ENCODE results near the gene KNSTRN. TPM values are rescaled to one million over a fixed set of nuclear protein-coding genes. Genes with fewer than 3 reads are reported as not detected.

Gene KNSTRN
- total and polyA plus RNA-seq, 2 of the 8 experiments (the other 6 are each of a cell fraction or from before 2014, with no cell fraction given): 25.1 to 79.4 TPM

GRCh38 chr15:40344631-40345120 lies 37.8 kb upstream of the KNSTRN start (continued):
- TF ChIP-seq E2F6 (IDR thresholded peaks at IDR 0.05) (no peak), KDM5A (IDR thresholded peaks at IDR 0.05; ENCODE audit: low read length) (no peak), HDAC2 (IDR thresholded peaks at IDR 0.05; ENCODE audit: borderline replicate concordance in 1 of 2, low read depth in 2 of 2, low read length in 2 of 2) (no peak), CREB1 (IDR thresholded peaks at IDR 0.05) (0 out of 2 replicates have a peak, but pooled peaks have one; percentile 12), TAF7 (optimal IDR thresholded peaks at IDR 0.05; ENCODE audit: borderline replicate concordance, low read depth, low read length) (no peak)

Data from H1 (cell line).